ENCODE results near the gene MYH15.

Gene MYH15

DNA sequence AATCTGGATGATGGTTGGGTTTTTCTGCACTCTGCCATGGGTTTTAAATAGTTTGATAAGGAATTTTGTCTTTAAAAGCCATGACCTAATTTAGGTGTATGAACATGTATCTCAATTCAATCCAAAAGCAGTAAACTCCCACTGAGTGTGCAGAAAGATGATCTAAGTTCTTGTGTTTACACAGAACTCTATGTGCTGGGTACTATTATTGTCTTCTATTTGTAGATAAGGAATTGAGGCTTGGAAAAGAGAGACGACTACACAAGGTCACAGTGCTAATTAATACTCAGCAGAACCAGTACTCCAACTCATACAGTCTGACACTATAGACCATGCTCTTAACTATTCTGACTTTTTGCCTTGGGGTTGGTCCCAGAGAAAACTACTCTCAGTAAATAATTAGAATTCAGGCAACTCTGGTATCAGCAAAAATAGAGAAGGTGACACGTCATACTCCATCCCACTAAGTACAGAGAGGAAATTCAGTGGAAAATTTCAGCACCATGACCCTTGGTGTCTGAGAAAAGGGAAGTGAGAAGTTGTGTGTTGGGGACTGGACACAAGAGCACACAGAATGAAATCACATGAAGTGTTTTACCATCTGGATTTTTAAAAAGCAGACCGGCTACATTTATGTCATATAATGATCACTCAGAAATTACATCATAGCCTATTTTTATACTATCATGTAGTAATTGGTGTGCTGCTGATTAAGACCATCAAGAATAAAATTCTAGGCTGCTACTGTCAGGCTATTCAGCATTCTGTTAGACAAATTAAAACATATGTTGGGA is 18.3 kb upstream of the MYH15 start:
- Histone ChIP-seq H3K27me3 (ENCODE audit: control insufficient read depth, insufficient read depth, low read length) (no peaks in the 10 kb centered on the region), H3K4me1 (ENCODE audit: control insufficient read depth, insufficient read depth, low read length) (peaks cover 4% of the 10 kb centered on the region; the same call in 1 of the 2 replicates), H3K4me3 (ENCODE audit: low read depth, low read length) (no peak overlapping the region), H3K36me3 (ENCODE audit: control insufficient read depth, insufficient read depth, low read length) (no peaks in the 10 kb centered on the region), H3K27ac (ENCODE audit: low read depth, low read length) (no peak overlapping the region), H3K9ac (ENCODE audit: low read depth, low read length) (no peak overlapping the region), H3K9me3 (ENCODE audit: control insufficient read depth, insufficient read depth, low read length) (no peaks in the 10 kb centered on the region)

DNA sequence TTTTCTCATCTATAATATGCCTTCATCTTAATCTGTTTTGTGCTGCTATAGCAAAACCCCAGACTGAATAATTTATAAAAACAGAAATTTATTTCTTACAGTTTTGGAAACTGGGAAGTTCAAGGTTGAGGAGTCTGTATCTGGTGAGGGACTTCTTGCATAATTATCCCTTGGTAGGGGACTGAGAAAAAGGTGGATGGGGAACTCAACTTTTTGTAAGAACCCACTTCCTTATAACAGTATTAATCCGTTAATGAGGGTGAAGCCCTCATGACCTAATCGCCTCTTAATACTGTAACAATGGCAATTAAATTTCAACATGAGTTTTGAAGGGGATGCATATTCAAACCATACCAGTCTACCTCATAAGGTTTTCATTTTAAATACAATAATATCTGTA is 17.4 kb upstream of the MYH15 start:
- no peaks in the 10 kb centered on the region for H3K36me3 ChIP-seq (ENCODE audit: control insufficient read depth, insufficient read depth, low read length)
- peaks cover 4% of the 10 kb centered on the region; the same call in 1 of the 2 replicates for H3K4me1 ChIP-seq (ENCODE audit: control insufficient read depth, insufficient read depth, low read length)
- no peak overlapping the region for H3K4me3 ChIP-seq (ENCODE audit: low read depth, low read length)
- no peak overlapping the region for H3K27ac ChIP-seq (ENCODE audit: low read depth, low read length)
- no peaks in the 10 kb centered on the region for H3K27me3 ChIP-seq (ENCODE audit: control insufficient read depth, insufficient read depth, low read length)
- no peaks in the 10 kb centered on the region for H3K9me3 ChIP-seq (ENCODE audit: control insufficient read depth, insufficient read depth, low read length)
- H3K9ac ChIP-seq (ENCODE audit: low read depth, low read length): no peak overlapping the region

DNA sequence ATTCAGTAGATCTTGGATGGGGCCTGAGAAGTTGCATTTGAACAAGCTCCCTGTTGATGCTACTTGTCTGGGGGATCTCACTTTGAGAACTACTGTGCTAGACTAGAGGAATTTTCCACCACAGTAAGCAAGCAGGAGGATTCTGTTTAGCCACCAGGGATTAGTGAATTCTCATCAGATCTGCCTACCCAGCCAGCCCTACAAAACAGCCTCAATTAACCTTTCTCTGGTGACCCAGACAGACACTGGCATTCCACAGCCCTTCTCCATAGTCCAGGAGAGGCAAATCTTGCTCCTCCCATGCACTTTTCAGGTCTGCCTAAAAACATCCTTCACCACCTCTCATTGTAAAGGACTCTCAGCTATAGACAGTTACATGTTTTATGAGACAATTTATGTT is 16.7 kb upstream of the MYH15 start:
- Histone ChIP-seq H3K4me3 (ENCODE audit: low read depth, low read length) (no peak overlapping the region), H3K27ac (ENCODE audit: low read depth, low read length) (no peak overlapping the region), H3K27me3 (ENCODE audit: control insufficient read depth, insufficient read depth, low read length) (no peaks in the 10 kb centered on the region), H3K36me3 (ENCODE audit: control insufficient read depth, insufficient read depth, low read length) (no peaks in the 10 kb centered on the region), H3K9ac (ENCODE audit: low read depth, low read length) (no peak overlapping the region), H3K4me1 (ENCODE audit: control insufficient read depth, insufficient read depth, low read length) (peaks cover 4% of the 10 kb centered on the region; the same call in 1 of the 2 replicates), H3K9me3 (ENCODE audit: control insufficient read depth, insufficient read depth, low read length) (no peaks in the 10 kb centered on the region)

DNA sequence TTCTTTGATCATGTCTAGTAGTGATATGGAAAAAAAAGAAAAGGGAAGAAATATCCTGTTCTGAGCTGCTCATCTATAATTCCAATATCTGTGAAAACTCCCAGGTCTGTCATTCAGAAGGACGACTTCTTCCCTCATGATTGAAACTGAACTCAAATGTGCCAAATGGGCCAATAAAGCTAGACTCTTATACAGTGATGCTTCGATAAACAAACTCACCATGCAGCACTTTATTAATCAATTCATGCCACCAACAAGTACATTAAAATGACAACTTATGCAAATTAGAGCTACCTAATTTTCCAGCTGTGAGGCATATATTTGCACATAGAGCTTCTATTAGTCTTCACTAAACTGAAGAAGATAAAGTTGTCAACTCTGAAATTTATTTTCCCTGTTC is 15.6 kb upstream of the MYH15 start:
- no peaks in the 10 kb centered on the region for H3K27me3 ChIP-seq (ENCODE audit: control insufficient read depth, insufficient read depth, low read length)
- no peaks in the 10 kb centered on the region for H3K9me3 ChIP-seq (ENCODE audit: control insufficient read depth, insufficient read depth, low read length)
- H3K27ac ChIP-seq (ENCODE audit: low read depth, low read length): no peak overlapping the region
- no peaks in the 10 kb centered on the region for H3K36me3 ChIP-seq (ENCODE audit: control insufficient read depth, insufficient read depth, low read length)
- H3K4me1 ChIP-seq (ENCODE audit: control insufficient read depth, insufficient read depth, low read length): peaks cover 4% of the 10 kb centered on the region; the same call in 1 of the 2 replicates
- no peak overlapping the region for H3K9ac ChIP-seq (ENCODE audit: low read depth, low read length)
- no peak overlapping the region for H3K4me3 ChIP-seq (ENCODE audit: low read depth, low read length)

DNA sequence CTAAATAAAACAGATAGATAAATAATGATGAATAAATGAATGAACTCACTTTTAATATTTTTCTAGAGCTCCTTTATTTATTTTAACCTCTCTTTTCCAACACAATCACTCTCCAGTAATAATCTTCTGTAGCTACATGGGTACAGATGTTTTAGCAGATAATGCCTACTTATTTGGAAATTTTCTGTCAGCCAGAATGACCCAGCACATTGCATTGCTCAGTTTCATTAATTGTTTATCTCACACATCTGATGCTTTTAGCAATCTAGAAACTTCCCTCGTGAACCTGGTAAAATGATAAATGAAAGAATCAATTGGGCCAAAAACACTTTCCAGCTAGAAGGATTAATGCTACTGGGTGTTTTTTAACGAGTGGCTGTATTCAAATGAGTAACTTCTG is 14.9 kb upstream of the MYH15 start:
- H3K27ac ChIP-seq (ENCODE audit: low read depth, low read length): no peak overlapping the region

DNA sequence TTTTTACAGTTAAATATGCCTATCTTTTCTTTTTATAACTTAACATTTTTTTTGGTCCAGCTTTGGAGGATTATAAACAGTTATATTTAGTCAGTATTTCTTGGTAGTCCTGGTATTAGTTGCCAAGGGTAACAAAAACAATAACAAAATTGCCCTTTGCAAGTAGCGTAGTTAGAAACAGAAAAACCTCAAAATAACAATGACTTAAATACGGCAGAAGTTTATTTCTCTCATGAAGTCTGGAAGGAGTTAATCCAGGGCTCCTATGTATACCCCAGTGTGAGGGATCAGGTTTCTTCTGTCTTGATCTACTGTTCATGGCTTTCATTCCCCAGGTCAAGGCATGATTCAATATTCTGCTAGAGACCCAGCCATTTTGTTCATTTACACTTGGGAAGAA is 14.1 kb upstream of the MYH15 start:
- H3K27ac ChIP-seq (ENCODE audit: low read depth, low read length): no peak overlapping the region
- no peaks in the 10 kb centered on the region for H3K27me3 ChIP-seq (ENCODE audit: control insufficient read depth, insufficient read depth, low read length)
- no peaks in the 10 kb centered on the region for H3K9me3 ChIP-seq (ENCODE audit: control insufficient read depth, insufficient read depth, low read length)
- H3K4me3 ChIP-seq (ENCODE audit: low read depth, low read length): no peak overlapping the region
- H3K36me3 ChIP-seq (ENCODE audit: control insufficient read depth, insufficient read depth, low read length): no peaks in the 10 kb centered on the region
- no peak overlapping the region for H3K9ac ChIP-seq (ENCODE audit: low read depth, low read length)
- peaks cover 5% of the 10 kb centered on the region; the same call in 1 of the 2 replicates for H3K4me1 ChIP-seq (ENCODE audit: control insufficient read depth, insufficient read depth, low read length)

More for the DNA sequence above, 14.9 kb upstream of the MYH15 start:
- H3K9me3 ChIP-seq (ENCODE audit: control insufficient read depth, insufficient read depth, low read length): no peaks in the 10 kb centered on the region
- H3K4me1 ChIP-seq (ENCODE audit: control insufficient read depth, insufficient read depth, low read length): peaks cover 4% of the 10 kb centered on the region; the same call in 1 of the 2 replicates
- H3K9ac ChIP-seq (ENCODE audit: low read depth, low read length): no peak overlapping the region
- no peak overlapping the region for H3K4me3 ChIP-seq (ENCODE audit: low read depth, low read length)
- H3K36me3 ChIP-seq (ENCODE audit: control insufficient read depth, insufficient read depth, low read length): no peaks in the 10 kb centered on the region
- no peaks in the 10 kb centered on the region for H3K27me3 ChIP-seq (ENCODE audit: control insufficient read depth, insufficient read depth, low read length)

DNA sequence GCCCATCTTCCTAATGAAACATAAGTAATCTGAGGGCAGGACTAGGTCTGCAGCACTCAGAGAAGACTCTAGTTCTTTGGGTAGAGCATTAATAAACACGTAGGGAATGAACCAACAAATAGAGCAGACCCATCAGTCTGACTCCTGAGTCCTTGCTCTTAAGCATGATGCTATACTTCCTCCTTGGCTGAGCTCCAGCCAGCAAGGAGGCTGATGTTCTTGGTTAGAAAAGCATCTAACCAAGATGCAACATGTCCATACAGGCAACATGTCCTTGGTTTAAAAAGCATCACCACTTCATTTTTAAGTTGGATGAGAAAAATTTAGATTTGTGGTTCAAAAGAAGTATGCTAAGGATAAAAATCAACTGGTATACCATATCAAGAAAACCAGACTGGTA is 8.5 kb upstream of the MYH15 start:
- no peaks in the 10 kb centered on the region for H3K27me3 ChIP-seq (ENCODE audit: control insufficient read depth, insufficient read depth, low read length)
- H3K4me3 ChIP-seq (ENCODE audit: low read depth, low read length): no peak overlapping the region
- H3K27ac ChIP-seq (ENCODE audit: low read depth, low read length): no peak overlapping the region
- no peak overlapping the region for H3K9ac ChIP-seq (ENCODE audit: low read depth, low read length)
- no peaks in the 10 kb centered on the region for H3K9me3 ChIP-seq (ENCODE audit: control insufficient read depth, insufficient read depth, low read length)
- H3K36me3 ChIP-seq (ENCODE audit: control insufficient read depth, insufficient read depth, low read length): no peaks in the 10 kb centered on the region
- H3K4me1 ChIP-seq (ENCODE audit: control insufficient read depth, insufficient read depth, low read length): 0 out of 2 replicates have a peak, but pooled peaks cover 3% of the 10 kb centered on the region

DNA sequence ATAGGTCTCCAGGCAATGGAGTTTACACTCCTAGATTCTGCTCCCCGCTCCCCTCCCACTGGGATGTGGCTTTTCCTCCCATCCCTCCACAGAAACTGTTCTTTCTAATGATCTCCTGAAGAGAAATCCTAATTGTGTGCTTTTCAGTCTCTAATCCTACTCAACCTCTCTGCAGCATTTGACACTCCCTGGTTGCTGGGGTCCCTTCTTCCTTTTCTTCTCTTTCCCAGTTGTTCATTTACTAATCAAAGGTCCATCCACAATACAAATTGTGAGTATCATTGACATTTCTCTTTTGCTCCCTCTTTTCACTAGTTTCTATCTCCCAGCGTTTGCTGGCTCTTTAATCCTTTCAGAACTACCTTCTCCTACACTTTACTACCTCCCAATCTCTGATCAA is 6.5 kb upstream of the MYH15 start:
- no peak overlapping the region for H3K4me3 ChIP-seq (ENCODE audit: low read depth, low read length)
- H3K4me1 ChIP-seq (ENCODE audit: control insufficient read depth, insufficient read depth, low read length): 0 out of 2 replicates have a peak, but pooled peaks cover 3% of the 10 kb centered on the region
- H3K36me3 ChIP-seq (ENCODE audit: control insufficient read depth, insufficient read depth, low read length): no peaks in the 10 kb centered on the region
- H3K9me3 ChIP-seq (ENCODE audit: control insufficient read depth, insufficient read depth, low read length): no peaks in the 10 kb centered on the region
- H3K27ac ChIP-seq (ENCODE audit: low read depth, low read length): no peak overlapping the region
- no peaks in the 10 kb centered on the region for H3K27me3 ChIP-seq (ENCODE audit: control insufficient read depth, insufficient read depth, low read length)
- no peak overlapping the region for H3K9ac ChIP-seq (ENCODE audit: low read depth, low read length)

DNA sequence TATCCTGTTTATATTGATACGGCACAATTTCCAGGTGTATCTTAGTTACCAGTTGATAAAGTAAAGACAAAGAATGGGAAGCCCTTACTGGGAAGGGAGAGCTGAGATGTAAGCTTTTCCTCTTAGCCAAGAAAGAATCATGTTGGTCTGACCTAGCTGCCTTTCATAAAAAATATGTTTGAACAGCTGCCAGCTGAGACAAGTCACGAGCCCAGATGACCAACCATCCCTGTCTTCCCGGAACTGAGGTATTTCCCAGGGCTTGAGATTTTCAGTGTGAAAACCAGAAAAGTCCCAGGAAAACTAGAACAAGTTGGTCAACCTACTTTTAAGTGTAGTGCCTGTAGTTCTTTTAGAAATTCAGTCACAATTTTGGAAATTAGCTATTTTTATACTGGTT is 3.6 kb upstream of the MYH15 start:
- Histone ChIP-seq H3K9me3 (ENCODE audit: control insufficient read depth, insufficient read depth, low read length) (no peaks in the 10 kb centered on the region), H3K4me3 (ENCODE audit: low read depth, low read length) (no peak overlapping the region), H3K27ac (ENCODE audit: low read depth, low read length) (no peak overlapping the region), H3K4me1 (ENCODE audit: control insufficient read depth, insufficient read depth, low read length) (no peaks in the 10 kb centered on the region), H3K27me3 (ENCODE audit: control insufficient read depth, insufficient read depth, low read length) (no peaks in the 10 kb centered on the region), H3K36me3 (ENCODE audit: control insufficient read depth, insufficient read depth, low read length) (no peaks in the 10 kb centered on the region), H3K9ac (ENCODE audit: low read depth, low read length) (no peak overlapping the region)

DNA sequence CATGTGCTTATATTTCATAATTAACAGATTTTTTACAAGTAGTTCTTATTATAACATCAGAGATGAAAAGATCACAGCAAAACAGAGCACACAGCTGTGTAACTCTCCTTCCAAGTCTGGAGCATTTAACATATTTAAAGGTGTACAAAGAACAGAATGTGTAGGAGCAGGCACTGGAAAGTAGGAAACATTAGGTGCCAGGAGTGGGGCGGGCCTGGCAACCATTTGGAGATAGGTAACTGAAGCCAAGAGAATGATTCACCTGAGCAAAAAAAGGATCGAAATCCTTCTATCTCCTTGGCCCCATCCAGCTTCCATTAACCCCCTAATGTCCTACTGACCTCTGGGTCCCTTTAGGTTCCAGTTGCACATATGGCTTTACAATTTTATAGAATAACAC is 2.3 kb upstream of the MYH15 start:
- H3K4me3 ChIP-seq (ENCODE audit: low read depth, low read length): no peak overlapping the region
- no peak overlapping the region for H3K9ac ChIP-seq (ENCODE audit: low read depth, low read length)
- no peaks in the 10 kb centered on the region for H3K9me3 ChIP-seq (ENCODE audit: control insufficient read depth, insufficient read depth, low read length)
- H3K4me1 ChIP-seq (ENCODE audit: control insufficient read depth, insufficient read depth, low read length): peaks cover 7% of the 10 kb centered on the region; the same call in 1 of the 2 replicates
- H3K27ac ChIP-seq (ENCODE audit: low read depth, low read length): no peak overlapping the region
- H3K36me3 ChIP-seq (ENCODE audit: control insufficient read depth, insufficient read depth, low read length): no peaks in the 10 kb centered on the region
- H3K27me3 ChIP-seq (ENCODE audit: control insufficient read depth, insufficient read depth, low read length): no peaks in the 10 kb centered on the region

DNA sequence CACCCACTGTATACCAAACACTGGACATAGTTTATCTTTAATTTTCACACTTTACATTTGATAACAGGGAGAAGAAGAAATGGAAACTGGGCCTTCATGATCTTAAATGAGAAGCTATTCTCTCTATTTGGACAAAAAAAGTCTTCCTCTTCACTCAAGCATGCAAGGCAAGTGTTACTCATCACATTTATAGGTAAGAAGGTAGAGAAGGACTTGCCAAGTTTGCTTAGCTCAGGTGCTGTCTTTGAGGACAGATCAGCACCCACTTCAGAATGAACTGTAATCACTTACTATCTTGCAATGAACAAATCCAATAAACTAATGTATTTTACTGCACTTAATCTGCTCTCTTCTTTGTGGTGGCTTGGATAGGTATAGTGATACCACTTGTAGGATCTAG is 1.1 kb upstream of the MYH15 start:
- Histone ChIP-seq H3K27ac (ENCODE audit: low read depth, low read length) (no peak overlapping the region), H3K4me1 (ENCODE audit: control insufficient read depth, insufficient read depth, low read length) (peaks cover 11% of the 10 kb centered on the region; the same call in 1 of the 2 replicates), H3K36me3 (ENCODE audit: control insufficient read depth, insufficient read depth, low read length) (no peaks in the 10 kb centered on the region), H3K9ac (ENCODE audit: low read depth, low read length) (no peak overlapping the region), H3K4me3 (ENCODE audit: low read depth, low read length) (no peak overlapping the region), H3K9me3 (ENCODE audit: control insufficient read depth, insufficient read depth, low read length) (no peaks in the 10 kb centered on the region), H3K27me3 (ENCODE audit: control insufficient read depth, insufficient read depth, low read length) (no peaks in the 10 kb centered on the region)
